Uterus (tissue), 2 donors: ENCODE measurements around the gene ABHD8.

Source experiments
- CTCF ChIP-seq, 4 experiments: fragments of 200-600 bp in 2 of 4; fragments of 450-650 bp in 2 of 4; sonication (generic) in 2 of 4; IDR thresholded peaks; one replicate each; pipeline ENCODE4 v1.5.1; 2016 to 2019; ENCODE audit warnings: antibody characterized with exemption in 4 of 4, mild to moderate bottlenecking in 2 of 4, moderate library complexity in 1 of 4
- POLR2A ChIP-seq, 2 donors: fragments of 450-650 bp; IDR thresholded peaks; one replicate each; pipeline ENCODE4 v1.6.1; 2016; ENCODE audit warnings: antibody characterized with exemption in 2 of 2, mild to moderate bottlenecking in 1 of 2, moderate library complexity in 1 of 2

GRCh38 chr19:17334414-17335409 is 31.5 kb upstream of the ABHD8 start, which contains the start of gene ANO8:
- TF ChIP-seq POLR2A (IDR thresholded peaks at IDR 0.05) (peak; percentile 40 to 45), CTCF (IDR thresholded peaks at IDR 0.05) (peak in 1 of 4 experiments; percentile 3)
